GM19463 (cell line): ENCODE results near the gene CPNE2.
"Not testable (repeated sequence)": the region's sequence is repeated elsewhere in the genome, so short reads cannot be mapped to it uniquely, and the experiment has no call there.

ENCODE experiments used
- ATAC-seq: cut with Tn5 transposase; IDR thresholded peaks from one replicate; pipeline ENCODE4 v1.9.1; 2021; ENCODE audit warnings: mild to moderate bottlenecking, moderate library complexity; ENCODE audit not compliant: unreplicated experiment

The CPNE2 gene

DNA sequence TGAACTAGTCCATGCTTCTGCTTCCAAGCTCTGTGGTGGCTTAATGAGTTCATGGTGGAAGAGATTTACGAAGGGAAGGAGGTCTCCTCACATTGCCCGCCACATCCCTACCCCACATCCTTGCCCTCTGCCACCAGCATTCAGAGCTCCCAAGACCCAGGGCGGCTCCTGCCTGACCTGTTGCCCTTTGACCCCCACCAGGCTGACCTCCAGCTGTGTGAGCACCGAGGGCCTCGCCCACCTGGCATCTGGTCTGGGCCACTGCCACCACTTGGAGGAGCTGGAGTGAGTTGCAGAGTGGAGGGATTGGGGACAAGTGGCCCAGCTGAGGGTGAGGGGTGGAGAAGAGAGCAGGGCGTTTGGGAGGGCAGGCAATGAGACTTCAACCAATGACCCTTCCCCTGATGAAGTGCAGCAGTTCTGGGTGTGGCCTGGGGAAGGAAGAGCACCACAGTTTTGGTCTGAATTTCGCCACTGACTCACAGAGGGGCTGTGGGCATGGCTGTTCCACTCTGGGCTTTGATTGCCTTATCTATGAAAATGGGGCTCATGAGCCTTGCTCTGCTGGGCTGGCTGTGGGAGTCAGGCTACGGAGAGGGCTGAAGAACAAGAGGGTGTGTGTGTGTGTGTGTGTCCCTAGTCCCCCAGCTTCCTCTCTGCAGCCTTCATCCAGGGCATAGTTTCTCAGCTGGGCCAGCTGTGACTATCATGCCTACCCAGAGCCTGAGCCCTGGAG is 22.6 kb upstream of the CPNE2 start:
- no peak for ATAC-seq

DNA sequence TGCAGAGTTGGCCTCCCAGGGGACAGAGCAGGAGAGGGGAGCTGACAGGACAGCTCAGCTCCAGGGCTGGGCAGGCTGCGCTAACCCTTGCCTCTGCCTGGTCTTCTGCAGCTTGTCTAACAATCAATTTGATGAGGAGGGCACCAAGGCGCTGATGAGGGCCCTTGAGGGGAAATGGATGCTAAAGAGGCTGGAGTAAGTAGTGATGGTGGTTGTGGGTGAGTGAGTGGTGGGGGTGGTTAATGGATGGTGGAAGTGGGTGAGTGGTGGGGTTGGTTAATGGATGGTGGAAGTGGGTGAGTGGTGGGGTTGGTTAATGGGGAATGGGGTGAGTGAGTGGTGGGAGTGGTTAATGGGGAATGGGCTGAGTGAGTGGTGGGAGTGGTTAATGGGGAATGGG is 22.0 kb upstream of the CPNE2 start:
- no peak for ATAC-seq

DNA sequence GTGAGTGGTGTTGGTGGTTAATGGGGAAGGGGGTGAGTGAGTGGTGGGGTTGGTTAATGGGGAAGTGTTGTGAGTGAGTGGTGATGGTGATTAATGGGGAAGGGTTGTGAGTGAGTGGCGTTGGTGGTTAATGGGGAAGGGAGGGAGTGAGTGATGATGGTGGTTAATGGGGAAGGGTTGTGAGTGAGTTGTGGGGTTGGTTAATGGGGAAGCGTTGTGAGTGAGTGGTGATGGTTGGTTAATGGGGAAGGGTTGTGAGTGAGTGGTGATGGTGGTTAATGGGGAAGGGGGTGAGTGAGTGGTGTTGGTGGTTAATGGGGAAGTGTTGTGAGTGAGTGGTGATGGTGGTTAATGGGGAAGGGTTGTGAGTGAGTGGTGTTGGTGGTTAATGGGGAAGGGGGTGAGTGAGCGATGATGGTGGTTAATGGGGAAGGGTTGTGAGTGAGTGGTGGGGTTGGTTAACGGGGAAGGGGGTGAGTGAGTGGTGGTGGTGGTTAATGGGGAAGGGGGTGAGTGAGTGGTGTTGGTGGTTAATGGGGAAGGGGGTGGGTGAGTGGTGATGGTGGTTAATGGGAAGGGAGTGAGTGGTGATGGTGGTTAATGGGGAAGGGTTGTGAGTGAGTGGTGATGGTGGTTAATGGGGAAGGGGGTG is 21.2 kb upstream of the CPNE2 start:
- ATAC-seq, result not testable (repeated sequence)

DNA sequence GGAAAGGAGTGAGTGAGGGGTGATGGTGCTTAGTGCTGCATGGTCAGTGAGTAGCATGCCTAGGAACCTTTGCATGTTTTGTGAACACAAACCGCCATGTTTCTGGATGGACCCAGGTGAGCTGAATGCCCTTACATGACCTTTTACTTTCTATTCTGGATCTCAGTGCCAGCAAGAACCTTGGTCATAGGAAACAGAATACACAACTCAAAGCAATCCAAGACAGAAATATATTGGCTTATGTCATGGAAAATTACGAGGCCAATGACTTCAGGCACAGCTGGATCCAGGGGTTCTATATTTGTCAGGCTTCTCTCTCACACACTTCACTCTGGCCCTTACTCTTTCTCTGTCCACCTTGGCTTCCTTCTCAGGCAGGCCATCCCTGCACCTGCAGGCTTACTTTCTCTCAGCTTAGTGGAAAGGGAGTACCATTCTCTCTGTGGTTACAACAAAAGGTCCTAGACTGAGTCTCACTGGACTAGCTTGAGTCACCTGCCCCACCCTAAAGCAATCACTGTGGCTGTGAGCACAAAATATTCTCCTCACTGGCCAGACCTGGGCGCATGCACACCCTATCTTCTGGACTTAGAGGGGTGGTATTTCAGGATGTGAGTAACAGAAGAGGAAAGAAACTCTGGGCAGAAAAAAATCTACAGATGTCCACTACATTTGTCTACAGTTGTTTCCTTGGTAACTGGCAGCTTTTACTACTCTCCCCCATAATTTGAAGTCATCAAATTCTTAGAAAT is 20.4 kb upstream of the CPNE2 start:
- no peak for ATAC-seq

DNA sequence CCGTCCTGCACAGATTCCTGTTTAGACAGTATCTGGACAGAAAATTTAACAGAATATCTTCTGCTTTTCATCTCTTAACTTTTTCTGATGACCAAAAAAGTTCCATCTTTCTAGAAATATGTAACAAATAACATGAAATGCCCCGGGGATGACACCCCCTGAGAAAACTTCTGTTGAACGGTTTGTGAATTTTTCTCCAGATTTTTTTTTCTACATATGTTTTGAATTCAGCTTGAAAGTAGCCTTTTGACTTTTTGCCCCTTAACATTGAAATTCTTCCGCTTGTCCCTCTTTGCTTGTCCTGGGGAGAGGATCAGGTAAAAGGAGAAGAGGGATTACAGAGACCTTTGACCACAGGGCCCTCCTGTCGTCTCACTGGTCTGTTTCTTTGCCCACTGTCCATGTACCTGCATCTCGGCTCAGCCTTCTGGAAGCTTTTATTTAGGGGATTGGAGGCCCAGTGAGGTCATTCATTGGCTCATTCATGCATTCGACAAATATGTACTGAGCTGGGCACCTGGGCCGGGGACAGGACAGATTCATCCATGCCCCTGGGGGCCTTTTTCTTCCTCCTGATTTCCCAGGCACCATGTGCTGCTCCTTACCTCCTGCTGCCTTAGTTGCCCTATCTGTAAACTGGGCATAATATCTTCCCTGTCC is 19.6 kb upstream of the CPNE2 start:
- ATAC-seq, result no peak

DNA sequence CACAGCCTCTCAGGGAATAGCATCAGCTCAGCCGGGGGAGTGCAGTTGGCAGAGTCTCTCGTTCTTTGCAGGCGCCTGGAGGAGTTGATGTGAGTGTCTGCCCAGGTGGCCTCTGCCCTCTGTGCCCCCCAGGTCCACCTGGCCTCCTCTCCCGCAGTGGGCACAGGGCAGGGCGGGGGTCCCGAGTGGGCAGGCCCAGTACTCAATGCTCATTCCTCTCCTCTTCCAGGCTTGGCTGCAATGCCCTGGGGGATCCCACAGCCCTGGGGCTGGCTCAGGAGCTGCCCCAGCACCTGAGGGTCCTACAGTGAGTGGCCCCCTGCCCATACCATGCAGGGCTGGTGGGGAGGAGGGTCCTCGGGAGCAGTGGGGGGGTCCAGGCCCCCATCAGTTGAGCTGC is 14.7 kb upstream of the CPNE2 start:
- ATAC-seq, result no peak

DNA sequence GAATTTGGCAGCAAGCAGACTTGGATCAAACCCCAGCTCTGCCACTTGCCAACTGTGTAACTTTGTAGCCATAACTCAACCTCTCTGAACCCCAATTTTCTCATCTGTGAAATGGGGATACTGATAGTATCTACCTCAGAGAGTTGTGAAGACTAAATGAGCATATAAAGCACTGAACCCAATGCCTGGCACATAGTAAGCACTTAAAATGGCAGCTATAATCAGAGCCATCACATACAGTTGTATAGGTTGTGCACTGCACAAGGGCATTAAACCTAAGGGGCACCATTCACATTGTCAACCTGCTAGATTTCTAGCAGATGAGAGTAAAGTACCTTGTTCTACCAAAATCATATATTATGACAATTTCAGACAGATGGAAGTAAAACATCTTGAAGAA is 10.6 kb upstream of the CPNE2 start:
- no peak for ATAC-seq

DNA sequence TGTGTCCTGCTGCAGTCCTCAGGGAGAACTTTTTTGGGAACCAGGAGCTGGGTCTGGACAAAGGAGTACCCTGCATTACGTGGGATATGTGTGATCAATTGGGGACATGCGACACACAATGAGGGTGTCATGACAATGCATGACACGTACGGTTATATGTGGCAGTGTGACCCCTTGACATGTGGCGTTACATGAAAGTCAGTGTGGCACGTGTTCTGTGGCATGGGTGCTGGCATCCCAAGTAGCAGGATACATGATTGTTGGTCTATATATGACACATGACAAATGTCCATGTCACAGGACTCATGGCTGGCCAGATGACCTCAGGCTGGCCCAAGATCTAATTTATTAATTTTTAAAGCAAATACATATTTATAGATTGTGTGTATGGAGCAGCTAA is 9.7 kb upstream of the CPNE2 start:
- no peak for ATAC-seq

DNA sequence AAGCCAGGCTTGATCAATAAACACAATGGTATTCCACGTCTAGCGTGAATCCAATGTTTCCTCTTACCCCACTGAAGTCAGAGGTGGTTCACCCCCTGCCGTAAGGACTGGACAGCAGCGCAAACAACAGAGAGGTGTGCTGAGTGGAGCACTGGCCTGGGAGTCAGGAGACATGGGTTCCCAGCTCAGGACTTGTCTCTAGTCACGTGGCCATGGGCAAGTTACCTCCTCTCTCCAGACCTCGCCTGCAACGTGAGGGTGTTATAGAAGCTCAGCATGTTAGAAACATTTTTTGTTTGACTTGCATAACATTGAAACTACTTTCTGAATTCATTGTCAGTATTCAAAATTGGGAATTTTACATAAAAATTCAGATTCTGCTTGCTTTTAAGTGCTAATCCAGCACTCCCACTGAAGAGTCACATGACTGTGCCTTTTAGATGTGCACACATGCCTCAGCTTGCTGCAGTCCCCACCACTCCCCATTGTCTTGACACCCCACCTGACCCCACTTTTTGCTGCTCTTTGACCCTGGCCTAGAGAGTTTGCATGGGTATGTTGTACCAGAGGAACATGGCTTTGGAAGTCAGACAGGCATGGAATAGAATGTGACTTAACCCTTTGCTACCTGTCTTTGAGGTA is 8.8 kb upstream of the CPNE2 start:
- no peak for ATAC-seq

DNA sequence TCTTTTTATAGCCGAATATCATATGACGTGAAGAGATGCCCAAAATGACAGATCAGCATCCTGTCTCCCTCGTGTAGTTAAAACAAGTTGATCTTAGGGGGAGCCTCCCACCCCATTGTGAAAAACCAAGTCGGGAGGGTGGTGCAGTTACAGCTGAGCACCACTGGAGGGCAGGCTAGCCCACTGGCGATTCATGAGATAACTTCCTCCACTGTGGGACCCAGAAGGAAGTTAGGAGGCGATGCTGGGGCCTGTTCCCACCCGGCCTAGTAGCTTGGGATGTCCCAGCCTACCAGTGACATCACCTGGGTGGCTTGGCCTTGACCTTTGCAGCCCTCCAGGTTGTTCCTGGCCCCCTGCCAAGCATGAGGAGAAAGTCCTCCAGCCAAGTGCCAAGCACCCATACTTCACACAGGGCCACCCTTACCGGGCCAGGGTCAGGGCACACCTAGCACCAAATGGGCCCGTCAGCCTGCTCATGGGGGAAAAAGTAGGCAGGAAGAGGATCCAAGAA is 8.1 kb upstream of the CPNE2 start:
- ATAC-seq, result no peak

DNA sequence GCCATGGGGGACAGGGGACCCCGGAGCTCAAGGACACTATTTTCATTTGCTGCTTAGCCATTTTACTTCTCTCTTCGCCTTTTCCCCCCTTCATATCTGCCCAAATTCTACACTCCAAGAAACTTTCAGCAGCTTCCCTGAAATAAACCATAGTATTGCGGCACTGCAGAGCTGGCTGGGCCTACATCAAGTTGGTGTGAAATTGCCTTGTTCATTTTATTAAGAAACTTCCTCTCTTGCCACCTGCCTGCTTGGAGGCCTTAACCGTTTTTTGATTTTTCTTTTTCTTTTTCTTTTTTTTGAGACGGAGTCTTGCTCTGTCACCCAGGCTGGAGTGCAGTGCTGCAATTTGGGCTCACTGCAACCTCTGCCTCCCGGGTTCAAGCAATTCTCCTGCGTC is 7.4 kb upstream of the CPNE2 start:
- ATAC-seq, result no peak

DNA sequence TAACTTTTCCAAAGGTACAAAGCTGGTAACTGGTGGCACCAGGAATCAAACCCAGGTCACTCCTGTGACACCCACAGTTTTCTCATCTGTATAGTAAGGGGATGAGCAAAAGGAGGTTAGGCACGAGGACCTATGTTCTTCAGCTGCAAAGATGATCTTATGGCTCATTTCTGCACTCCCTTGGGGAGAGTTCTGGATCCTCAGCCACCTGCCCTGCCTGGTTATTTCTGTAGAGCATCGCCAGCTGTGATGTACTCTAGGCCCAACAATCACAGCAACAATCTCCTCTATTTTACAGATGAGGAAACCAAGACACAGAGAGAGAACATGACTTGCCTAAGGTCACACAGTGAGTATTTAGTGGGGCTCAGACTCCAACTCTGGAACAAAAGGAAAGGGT is 5.4 kb upstream of the CPNE2 start:
- ATAC-seq, result no peak

DNA sequence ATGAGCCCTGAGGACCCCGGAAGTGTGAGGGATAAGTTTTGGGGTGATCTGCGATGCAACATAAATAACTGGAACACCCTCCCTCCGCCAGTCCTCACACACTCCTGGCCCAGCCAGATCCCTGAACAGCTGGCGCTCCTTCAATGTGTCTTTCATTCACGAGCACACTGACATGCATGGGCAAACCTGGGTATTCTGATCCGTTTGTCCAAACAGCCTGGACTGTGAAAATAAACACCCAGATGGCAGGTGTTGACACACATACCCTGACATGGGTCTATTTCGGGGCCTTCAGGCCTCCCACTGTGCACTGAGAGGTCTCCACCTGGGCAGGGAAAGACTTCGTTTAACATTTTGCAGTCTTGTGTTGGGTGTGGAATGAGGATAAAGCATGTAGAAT is 3.0 kb upstream of the CPNE2 start:
- no peak for ATAC-seq

DNA sequence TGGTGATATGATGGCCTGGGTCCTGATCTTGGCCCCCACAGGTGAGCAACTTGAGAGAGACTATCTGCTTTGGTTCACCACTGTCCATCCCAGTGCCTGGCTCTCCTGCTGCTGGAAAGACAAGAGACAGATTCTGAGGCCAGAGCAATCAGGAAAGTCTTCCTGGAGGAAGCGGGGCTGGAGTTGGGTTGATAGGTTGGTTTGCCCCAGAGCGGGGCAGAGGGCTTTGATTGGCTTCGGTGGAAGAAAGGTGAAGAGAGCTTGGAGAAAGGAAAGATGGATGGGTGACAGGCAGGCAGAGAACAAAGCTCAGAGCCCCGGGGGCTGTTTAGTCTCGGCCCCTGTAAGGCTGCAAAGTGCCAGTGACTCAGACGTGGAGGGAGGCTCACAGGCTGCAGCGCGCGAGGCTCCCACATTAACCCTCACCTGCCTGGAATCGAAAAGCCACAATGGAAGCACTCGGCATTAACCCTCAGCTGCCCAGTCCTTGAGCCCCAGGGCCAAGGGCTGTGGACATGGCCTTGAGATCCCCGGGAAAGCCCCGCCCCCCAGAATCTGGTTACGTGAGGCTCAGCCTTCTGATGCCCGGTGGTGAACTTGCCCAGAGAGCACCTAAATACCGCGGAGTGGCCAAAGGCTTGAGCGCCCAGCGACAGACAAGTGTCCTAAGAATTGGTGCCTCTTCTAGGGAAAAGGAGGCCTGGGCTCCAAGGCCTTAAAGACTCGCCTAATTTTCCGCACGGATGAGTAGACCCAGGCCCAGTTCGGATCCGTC is 996 bp upstream of the CPNE2 start:
- ATAC-seq, result no peak

DNA sequence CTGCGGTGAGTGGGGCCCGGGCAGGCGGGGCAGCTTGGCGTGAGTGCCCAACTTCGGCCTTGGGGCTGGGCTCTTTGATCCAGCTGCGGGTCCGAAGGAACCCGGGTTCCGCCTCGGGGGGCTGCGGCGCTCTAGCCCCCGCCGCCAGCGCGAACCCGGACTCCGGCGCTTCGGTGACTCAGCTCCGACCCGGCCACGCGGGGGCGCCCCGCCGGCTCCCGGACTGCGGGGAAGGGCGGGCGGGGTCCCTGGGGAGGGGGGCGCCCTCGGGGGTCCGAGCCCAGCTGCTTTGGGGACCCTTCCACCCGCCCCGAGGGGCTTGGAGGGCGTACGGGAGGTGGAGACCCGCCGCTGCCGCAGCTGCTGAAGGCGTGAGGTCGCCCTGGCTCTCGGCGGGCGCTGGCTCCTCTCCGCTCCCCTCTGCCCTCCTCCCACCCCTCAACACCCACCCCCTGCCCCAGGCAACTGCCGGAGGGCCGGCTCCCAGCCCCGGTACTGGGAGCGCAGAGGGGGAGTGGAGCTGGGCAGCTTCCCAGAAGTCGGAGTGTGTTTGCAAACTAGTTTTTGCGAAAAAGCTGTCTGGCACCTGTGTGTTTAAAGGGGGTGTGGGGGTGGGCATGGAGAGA is 516 bp downstream of the CPNE2 start:
- peak; percentile 49 for ATAC-seq

DNA sequence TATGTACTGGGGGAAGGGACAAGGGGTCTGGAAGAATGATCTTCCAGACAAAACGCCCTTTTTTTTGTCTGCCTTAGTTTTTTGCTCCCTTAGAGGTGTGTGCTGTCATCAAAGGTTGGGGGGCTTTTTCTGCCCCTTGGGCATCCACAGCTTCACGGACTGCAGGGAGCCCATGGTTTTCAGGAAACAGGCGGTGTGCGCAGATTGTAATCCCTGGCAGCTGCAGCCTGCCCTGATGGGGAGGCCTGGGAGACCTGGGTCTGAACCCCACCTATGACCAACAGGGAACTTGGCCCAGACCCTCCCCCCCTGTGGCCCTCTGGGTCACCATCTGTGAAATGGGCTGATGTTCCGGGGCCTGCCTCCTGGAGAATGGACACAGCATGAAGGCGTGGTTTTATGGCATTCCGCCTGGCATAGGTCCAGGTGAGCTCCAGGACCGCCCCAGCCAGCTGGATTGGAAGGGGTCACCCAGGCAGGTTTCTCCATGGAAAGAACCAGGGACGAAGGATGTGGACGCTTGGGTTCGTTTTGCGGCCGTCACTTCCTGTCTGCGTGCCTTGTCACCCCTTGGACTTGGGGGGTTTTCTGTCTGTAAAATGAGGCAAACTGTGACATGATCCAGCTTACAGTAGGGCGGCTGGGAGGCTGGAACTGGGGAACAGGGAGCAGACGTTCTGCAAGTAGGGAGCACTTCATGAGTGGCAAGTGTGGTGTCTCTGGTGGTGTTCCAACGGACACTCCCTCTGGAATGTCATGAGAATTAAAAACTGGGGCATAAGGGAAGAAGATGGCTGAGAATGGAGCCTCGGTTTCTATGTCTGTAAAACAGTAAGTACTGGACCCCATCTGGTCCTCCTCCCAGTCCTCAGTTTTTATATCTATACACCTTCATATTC is 1.5 kb downstream of the CPNE2 start:
- ATAC-seq, result no peak

DNA sequence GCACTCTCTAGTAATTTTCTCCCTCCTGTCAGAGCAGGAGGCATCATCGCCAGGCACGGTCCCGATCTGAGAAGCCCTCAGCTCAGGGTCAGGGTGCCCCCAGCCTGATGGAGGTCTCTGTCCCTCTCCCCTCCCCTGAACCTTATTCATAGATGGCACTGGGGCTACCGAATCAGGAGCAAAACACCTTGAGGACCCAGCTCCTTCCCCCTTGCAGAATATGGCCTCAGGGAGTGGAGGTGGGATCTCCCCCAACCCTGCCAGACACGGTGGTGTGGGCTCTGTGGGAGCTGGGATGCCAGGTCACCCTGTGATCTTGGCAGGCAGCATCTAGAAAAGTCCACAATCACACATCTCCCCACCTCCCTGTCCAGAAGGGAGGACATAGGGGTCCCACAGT is 2.5 kb downstream of the CPNE2 start:
- ATAC-seq, result no peak

DNA sequence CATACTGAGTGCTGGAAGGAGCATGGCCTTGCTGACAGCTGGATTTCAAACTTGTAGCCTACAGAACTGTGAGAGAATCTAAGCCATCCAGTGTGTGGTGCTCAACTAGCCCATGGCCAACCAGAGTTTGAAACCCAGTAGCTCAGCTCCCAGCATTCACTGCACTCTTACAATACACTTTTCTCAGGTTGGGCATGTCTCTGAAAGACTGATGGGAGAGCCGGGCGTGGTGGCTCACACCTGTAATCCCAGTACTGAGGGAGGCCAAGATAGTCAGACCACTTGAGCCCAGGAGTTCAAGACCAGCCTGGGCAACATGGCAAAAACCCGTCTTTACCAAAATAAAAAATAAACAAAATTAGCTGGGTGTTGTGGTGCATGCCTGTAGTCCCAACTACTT is 3.8 kb downstream of the CPNE2 start:
- no peak for ATAC-seq

DNA sequence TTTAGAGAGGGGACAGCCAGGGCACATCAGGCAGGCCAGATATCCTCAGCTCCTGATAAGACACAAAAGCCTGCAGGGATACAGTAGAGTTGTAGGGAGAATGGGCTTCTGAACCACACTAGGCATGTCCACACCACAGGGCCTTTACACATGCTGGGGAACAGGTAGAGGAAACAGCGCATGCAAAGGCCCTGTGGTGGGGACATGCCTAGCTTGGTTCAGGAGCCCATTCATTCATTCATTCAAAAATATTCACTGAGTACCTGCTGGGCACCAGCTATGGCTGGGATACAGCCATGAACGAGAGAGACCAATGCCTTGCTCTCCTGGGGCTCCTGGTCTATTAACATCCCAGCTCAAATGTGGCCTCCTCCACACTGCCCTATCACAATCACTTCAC is 4.4 kb downstream of the CPNE2 start:
- no peak for ATAC-seq
